Keratinocyte (primary cell): Measurements from ENCODE around the gene MAD1L1. TPM values are rescaled to one million over a fixed set of nuclear protein-coding genes. Genes with fewer than 3 reads are reported as not detected.

Experiments
- DNase-seq: peaks from one replicate; pipeline ENCODE4 v3.0.0-alpha.2; 2011; ENCODE audit warnings: low read depth, missing footprints, low spot score
- FAIRE-seq: peaks from 2 replicates; lab custom pipeline; 2011; peaks lifted over from hg19 to GRCh38; lab: Jason Lieb, UNC
- H2AFZ ChIP-seq: 2 replicates; pipeline ENCODE4 v1.6.0; 2012; ENCODE audit warnings: low read length, control low read depth, inconsistent platforms; ENCODE audit not compliant: control insufficient read depth
- H3K27ac ChIP-seq: 2 replicates; pipeline ENCODE4 v1.5.1; 2011; ENCODE audit warnings: low read length; ENCODE audit not compliant: control insufficient read depth, insufficient read depth
- H3K27me3 ChIP-seq: 3 replicates; pipeline ENCODE4 v1.6.0; 2011; ENCODE audit warnings: low read length; ENCODE audit not compliant: control insufficient read depth, insufficient read depth; ENCODE audit errors: extremely low read depth
- H3K36me3 ChIP-seq, 2 experiments: 2 replicates in 1 of 2; 3 replicates in 1 of 2; pipeline ENCODE4 v1.5.1; 2011; ENCODE audit warnings: low read length in 2 of 2, mild to moderate bottlenecking in 1 of 2; ENCODE audit not compliant: control insufficient read depth in 2 of 2, insufficient read depth in 2 of 2; ENCODE audit errors: extremely low read depth in 1 of 2
- H3K4me1 ChIP-seq: 3 replicates; pipeline ENCODE4 v1.5.1; 2011; ENCODE audit warnings: low read length; ENCODE audit not compliant: control insufficient read depth, insufficient read depth; ENCODE audit errors: extremely low read depth
- H3K4me2 ChIP-seq: 3 replicates; pipeline ENCODE4 v1.6.0; 2011; ENCODE audit warnings: low read depth, low read length; ENCODE audit not compliant: control insufficient read depth, insufficient read depth; ENCODE audit errors: extremely low read depth
- H3K4me3 ChIP-seq, 3 experiments: fragments of 200-600 bp in 1 of 3; sonication (generic) in 1 of 3; 2 replicates in 2 of 3; 3 replicates in 1 of 3; pipeline ENCODE4 v1.5.1; 2011 to 2016; ENCODE audit warnings: low read length in 3 of 3, mild to moderate bottlenecking in 3 of 3, control low read depth in 2 of 3, inconsistent platforms in 1 of 3, low read depth in 1 of 3, mixed read lengths in 1 of 3, mixed run types in 1 of 3, moderate library complexity in 1 of 3; ENCODE audit not compliant: control insufficient read depth in 2 of 3, insufficient read depth in 2 of 3; ENCODE audit errors: extremely low read depth in 1 of 3
- H3K79me2 ChIP-seq: 2 replicates; pipeline ENCODE4 v1.6.0; 2012; ENCODE audit warnings: low read length; ENCODE audit not compliant: control insufficient read depth, insufficient read depth
- H3K9ac ChIP-seq: 3 replicates; pipeline ENCODE4 v1.6.0; 2011; ENCODE audit warnings: low read length; ENCODE audit not compliant: control insufficient read depth, insufficient read depth; ENCODE audit errors: extremely low read depth
- H3K9me1 ChIP-seq: 3 replicates; pipeline ENCODE4 v1.6.0; 2011; ENCODE audit warnings: low read length; ENCODE audit not compliant: control insufficient read depth, insufficient read depth; ENCODE audit errors: extremely low read depth
- H3K9me3 ChIP-seq: 2 replicates; pipeline ENCODE4 v1.5.1; 2012; ENCODE audit warnings: low read depth, low read length; ENCODE audit not compliant: control insufficient read depth
- H4K20me1 ChIP-seq: 3 replicates; pipeline ENCODE4 v1.6.0; 2011; ENCODE audit warnings: low read length; ENCODE audit not compliant: control insufficient read depth, insufficient read depth; ENCODE audit errors: extremely low read depth
- EZH2 ChIP-seq: IDR thresholded peaks from one replicate; pipeline ENCODE4 v1.6.1; 2012; ENCODE audit warnings: inconsistent platforms, mild to moderate bottlenecking, low read length, moderate library complexity
- dilution Hi-C: fragments of 300-500 bp; cut with MboI; formaldehyde crosslinking; loops from one replicate; pipeline ENCODE4 v1.7.0; 2020; ENCODE audit warnings: low sequenced_read_pairs; ENCODE audit not compliant: extremely low pct_ligation_motif_present
- polyA plus RNA-seq, 5 experiments: library from polyadenylated mRNA; depleted of rRNA in 3 of 5; stranded (reverse) in 3 of 5; stranded (forward) in 1 of 5; unstranded in 1 of 5; fragments of >200 nt; gene quantifications; 1 replicate in 1 of 5; 2 replicates in 3 of 5; 3 replicates in 1 of 5; pipeline versions ENCODE4 v1.2.1 to v1.2.3, GENCODE V29; 2011 to 2012; ENCODE audit warnings: missing spikeins in 2 of 5, low read depth in 1 of 5, low replicate concordance in 1 of 5
- TF ChIP-seq, protein P1 (sequence below), 3 experiments: IDR thresholded peaks in 1 of 3; conservative IDR thresholded peaks in 1 of 3; optimal IDR thresholded peaks in 1 of 3; 2 replicates in 2 of 3; 3 replicates in 1 of 3; pipeline versions ENCODE3 to v1.5.1; 2011; ENCODE audit warnings: low read length in 3 of 3, mild to moderate bottlenecking in 3 of 3, moderate library complexity in 2 of 3, control low read depth in 1 of 3, inconsistent platforms in 1 of 3; ENCODE audit not compliant: insufficient read depth in 2 of 3; ENCODE audit errors: extremely low read depth in 1 of 3

The MAD1L1 gene
- polyA plus RNA-seq, 1 donor (not counting 4 experiments of a cell fraction or from before 2014, with no cell fraction given), result 18.0 TPM

DNA sequence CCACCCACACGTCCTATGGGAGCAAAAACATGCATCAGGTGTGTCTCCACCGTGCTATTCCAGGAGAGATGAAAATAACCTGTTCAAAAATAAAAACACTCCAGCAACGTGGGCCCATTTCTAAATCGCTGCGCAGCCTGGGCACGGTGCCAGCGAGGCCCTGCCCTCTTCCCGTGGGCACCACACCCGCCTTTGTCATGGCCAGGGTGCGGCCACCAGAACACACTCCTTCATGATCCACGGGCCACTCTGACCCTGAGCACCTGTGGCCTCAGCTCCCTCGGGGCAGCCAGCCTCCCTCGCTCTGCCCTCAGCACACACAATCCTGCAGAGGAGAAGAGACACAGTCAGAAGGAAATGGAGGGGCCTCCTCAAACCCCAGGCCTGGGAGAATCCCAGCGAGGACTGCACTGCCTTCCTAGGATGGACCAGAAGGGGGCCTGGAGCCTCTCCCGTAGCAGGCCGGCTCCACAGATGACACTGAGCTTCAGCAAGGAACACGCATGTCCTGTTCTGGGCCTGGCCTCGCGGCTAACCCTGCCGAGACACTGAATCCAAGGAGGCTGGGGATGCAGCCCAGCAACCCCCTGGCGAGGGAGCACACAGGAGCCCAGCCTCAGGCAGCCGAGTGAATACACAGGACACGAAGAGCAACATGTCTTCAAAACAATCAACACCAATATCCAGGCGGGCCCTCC is 169.0 kb downstream of the MAD1L1 start:
- no peak overlapping the region for H3K4me2 ChIP-seq
- H3K79me2 ChIP-seq, result no peaks in the 10 kb centered on the region
- peak overlapping the region; percentile 22 for H3K9ac ChIP-seq
- FAIRE-seq (no peak), DNase-seq (no peak)
- no peak overlapping the region for H3K4me3 ChIP-seq
- H3K9me3 ChIP-seq, result peaks cover 2% of the 10 kb centered on the region
- H3K27ac ChIP-seq, result no peak overlapping the region
- no peak for TF ChIP-seq EZH2
- TF ChIP-seq, protein P1, sequence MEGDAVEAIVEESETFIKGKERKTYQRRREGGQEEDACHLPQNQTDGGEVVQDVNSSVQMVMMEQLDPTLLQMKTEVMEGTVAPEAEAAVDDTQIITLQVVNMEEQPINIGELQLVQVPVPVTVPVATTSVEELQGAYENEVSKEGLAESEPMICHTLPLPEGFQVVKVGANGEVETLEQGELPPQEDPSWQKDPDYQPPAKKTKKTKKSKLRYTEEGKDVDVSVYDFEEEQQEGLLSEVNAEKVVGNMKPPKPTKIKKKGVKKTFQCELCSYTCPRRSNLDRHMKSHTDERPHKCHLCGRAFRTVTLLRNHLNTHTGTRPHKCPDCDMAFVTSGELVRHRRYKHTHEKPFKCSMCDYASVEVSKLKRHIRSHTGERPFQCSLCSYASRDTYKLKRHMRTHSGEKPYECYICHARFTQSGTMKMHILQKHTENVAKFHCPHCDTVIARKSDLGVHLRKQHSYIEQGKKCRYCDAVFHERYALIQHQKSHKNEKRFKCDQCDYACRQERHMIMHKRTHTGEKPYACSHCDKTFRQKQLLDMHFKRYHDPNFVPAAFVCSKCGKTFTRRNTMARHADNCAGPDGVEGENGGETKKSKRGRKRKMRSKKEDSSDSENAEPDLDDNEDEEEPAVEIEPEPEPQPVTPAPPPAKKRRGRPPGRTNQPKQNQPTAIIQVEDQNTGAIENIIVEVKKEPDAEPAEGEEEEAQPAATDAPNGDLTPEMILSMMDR (optimal IDR thresholded peaks at IDR 0.05 in 1 of 3, IDR thresholded peaks at IDR 0.05 in 1 of 3, conservative IDR thresholded peaks at IDR 0.05 in 1 of 3; ENCODE audit: extremely low read depth in 1 of 3, insufficient read depth in 2 of 3, low read length in 3 of 3), result peak in 1 of 3 experiments; percentile 29
- no peaks in the 10 kb centered on the region for H3K9me1 ChIP-seq
- no peaks in the 10 kb centered on the region for H4K20me1 ChIP-seq
- H3K27me3 ChIP-seq, result no peaks in the 10 kb centered on the region
- H3K4me1 ChIP-seq, result peaks cover 6% of the 10 kb centered on the region
- peaks cover 6 to 13% of the 10 kb centered on the region in 2 experiments for H3K36me3 ChIP-seq
- no peak overlapping the region for H2AFZ ChIP-seq
- dilution Hi-C loops, result no loop called here

DNA sequence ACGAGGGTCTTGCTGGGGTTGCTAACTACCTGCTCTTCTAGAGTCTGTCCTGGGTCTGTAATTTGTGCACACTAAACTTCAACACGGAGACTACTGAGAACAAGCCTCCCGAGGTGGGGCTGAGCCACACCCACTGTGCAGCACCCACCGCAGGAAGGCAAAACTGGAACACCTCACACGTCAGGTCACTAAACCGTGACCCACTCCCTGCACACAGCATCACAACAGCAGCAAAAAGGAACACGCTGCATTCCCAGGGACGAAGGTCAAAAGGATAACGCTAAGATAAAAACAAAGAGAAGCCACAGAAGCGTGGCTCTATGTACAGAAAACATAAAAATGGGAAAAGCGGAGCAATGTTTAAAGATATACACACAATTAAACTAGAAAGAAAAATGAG is 170.1 kb downstream of the MAD1L1 start:
- H3K4me1 ChIP-seq, result peaks cover 6% of the 10 kb centered on the region
- no peak overlapping the region for H3K9ac ChIP-seq
- no peak overlapping the region for H3K4me3 ChIP-seq
- H3K27me3 ChIP-seq, result no peaks in the 10 kb centered on the region
- peaks cover 2% of the 10 kb centered on the region for H3K9me3 ChIP-seq
- H3K9me1 ChIP-seq, result no peaks in the 10 kb centered on the region
- peaks cover 3 to 8% of the 10 kb centered on the region in 2 experiments for H3K36me3 ChIP-seq
- H3K79me2 ChIP-seq, result no peaks in the 10 kb centered on the region
- no peak overlapping the region for H2AFZ ChIP-seq
- no peaks in the 10 kb centered on the region for H4K20me1 ChIP-seq
- TF ChIP-seq EZH2, result no peak
- TF ChIP-seq, protein P1 (optimal IDR thresholded peaks at IDR 0.05 in 1 of 3, IDR thresholded peaks at IDR 0.05 in 1 of 3, conservative IDR thresholded peaks at IDR 0.05 in 1 of 3; ENCODE audit: extremely low read depth in 1 of 3, insufficient read depth in 2 of 3, low read length in 3 of 3), result no peak
- no peak overlapping the region for H3K4me2 ChIP-seq
- no peak for FAIRE-seq
- no peak overlapping the region for H3K27ac ChIP-seq
- dilution Hi-C loops, result no loop called here
- no peak for DNase-seq
